ENCODE results near the gene GRIN2A. TPM values are rescaled to one million over a fixed set of nuclear protein-coding genes. Genes with fewer than 3 reads are reported as not detected.
A peak's percentile ranks its signal among the peaks of the same experiment; 100 is the strongest.

The GRIN2A gene
- total RNA-seq, 1 experiment from 2014 or later: 1.2 TPM

GRCh38 chr16:9772526-9773225, 409.6 kb downstream of the GRIN2A start:
- DNase-seq (ENCODE audit: low read depth): no peak

GRCh38 chr16:9766891-9767290, 415.3 kb downstream of the GRIN2A start:
- DNase-seq (ENCODE audit: low read depth): no peak

- no peak for DNase-seq (ENCODE audit: low read depth)
Observed at GRCh38 chr16:9763505-9763904, 418.7 kb downstream of the GRIN2A start.

GRCh38 chr16:9761870-9762269, 420.4 kb downstream of the GRIN2A start:
- DNase-seq (ENCODE audit: low read depth): peak; percentile 8

- DNase-seq (ENCODE audit: low read depth): no peak
Observed at GRCh38 chr16:9757687-9758086, 424.5 kb downstream of the GRIN2A start.

- no peak for DNase-seq (ENCODE audit: low read depth)
Observed at GRCh38 chr16:9756434-9756833, 425.8 kb downstream of the GRIN2A start.

- DNase-seq (ENCODE audit: low read depth): no peak
Observed at GRCh38 chr16:9755081-9755480, 427.1 kb downstream of the GRIN2A start.

- no peak for DNase-seq (ENCODE audit: low read depth)
Observed at GRCh38 chr16:9741776-9742175, 440.5 kb downstream of the GRIN2A start.

- DNase-seq (ENCODE audit: low read depth): no peak
Observed at GRCh38 chr16:9739301-9739700, 442.9 kb downstream of the GRIN2A start.

GRCh38 chr16:9738690-9739089, 443.5 kb downstream of the GRIN2A start:
- DNase-seq (ENCODE audit: low read depth): no peak

- DNase-seq (ENCODE audit: low read depth): no peak
Observed at GRCh38 chr16:9736547-9736946, 445.7 kb downstream of the GRIN2A start.

GRCh38 chr16:9723136-9723535, 459.1 kb downstream of the GRIN2A start:
- DNase-seq (ENCODE audit: low read depth): no peak

- no peak for DNase-seq (ENCODE audit: low read depth)
Observed at GRCh38 chr16:9713907-9714306, 468.3 kb downstream of the GRIN2A start.

GRCh38 chr16:9713156-9713555, 469.1 kb downstream of the GRIN2A start:
- DNase-seq (ENCODE audit: low read depth): no peak

- no peak for DNase-seq (ENCODE audit: low read depth)
Observed at GRCh38 chr16:9708972-9709620, 473.1 kb downstream of the GRIN2A start.

- peak; percentile 74 for DNase-seq (ENCODE audit: low read depth)
Observed at GRCh38 chr16:9706217-9706836, 475.9 kb downstream of the GRIN2A start.

- DNase-seq (ENCODE audit: low read depth): no peak
Observed at GRCh38 chr16:9703731-9704130, 478.5 kb downstream of the GRIN2A start.

Other genes with a start within 250 kb of the GRIN2A start
- 14.6 and 14.9 TPM in 2 replicates for gene ATF7IP2, start 203.6 kb upstream of the GRIN2A start, total RNA-seq (2014; rRNA removed; shearing (Covaris generic))